ENCODE measurements around the gene MYL9. TPM values are rescaled to one million over a fixed set of nuclear protein-coding genes. Genes with fewer than 3 reads are reported as not detected.

The MYL9 gene
- polyA plus RNA-seq, 1 donor (not counting 4 experiments of a cell fraction or from before 2014, with no cell fraction given): 1.7 TPM

DNA sequence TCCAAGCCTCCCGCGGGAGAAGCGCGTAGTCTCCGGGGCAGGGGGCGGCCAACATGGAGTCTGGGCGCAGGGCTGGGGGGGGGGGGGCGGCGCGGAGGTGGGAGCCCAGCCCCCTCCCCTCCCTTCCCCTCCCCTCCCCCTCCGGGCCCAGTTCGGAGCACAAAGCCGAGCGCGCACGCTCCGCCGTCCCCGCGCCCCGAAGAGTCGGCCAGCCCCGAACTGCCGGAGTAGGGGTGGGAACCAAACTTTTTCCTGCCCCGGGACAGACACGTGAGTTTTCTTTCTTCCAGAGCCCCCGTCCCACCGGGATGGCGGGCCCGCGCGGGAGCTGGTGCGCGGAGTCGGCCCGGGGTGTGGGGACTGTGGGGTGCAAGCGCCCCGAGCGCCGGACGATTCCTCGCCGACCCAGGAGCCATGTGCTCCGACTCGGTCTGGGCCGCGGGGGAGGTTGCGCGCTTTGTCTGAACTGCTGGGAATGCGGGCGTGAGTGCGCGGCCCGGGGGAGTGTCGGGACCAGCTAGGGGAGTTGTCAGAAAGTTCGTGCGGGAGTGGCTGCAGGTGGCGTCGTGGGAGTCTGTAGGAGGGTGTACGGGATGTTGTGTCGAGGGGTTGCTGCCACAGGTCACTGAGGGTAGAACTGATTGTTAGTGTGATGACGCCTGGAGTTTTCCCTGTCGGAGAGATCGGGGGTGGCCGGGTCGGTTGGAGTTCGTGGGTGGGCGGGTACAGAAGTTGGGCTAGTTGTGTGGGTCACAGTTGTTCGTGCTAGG is 33.2 kb downstream of the MYL9 start:
- H3K9me1 ChIP-seq (ENCODE audit: control insufficient read depth, extremely low read depth, insufficient read depth, low read length): no peaks in the 10 kb centered on the region
- peaks cover 0 to 3% of the 10 kb centered on the region in 2 experiments for H3K36me3 ChIP-seq (ENCODE audit: control insufficient read depth in 2 of 2, extremely low read depth in 1 of 2, insufficient read depth in 2 of 2, low read length in 2 of 2)
- dilution Hi-C loops (cut with MboI; ENCODE audit: extremely low pct_ligation_motif_present, low sequenced_read_pairs): no loop called here
- DNase-seq (ENCODE audit: low read depth, low spot score) (no peak), FAIRE-seq (no peak)
- TF ChIP-seq, protein P1, sequence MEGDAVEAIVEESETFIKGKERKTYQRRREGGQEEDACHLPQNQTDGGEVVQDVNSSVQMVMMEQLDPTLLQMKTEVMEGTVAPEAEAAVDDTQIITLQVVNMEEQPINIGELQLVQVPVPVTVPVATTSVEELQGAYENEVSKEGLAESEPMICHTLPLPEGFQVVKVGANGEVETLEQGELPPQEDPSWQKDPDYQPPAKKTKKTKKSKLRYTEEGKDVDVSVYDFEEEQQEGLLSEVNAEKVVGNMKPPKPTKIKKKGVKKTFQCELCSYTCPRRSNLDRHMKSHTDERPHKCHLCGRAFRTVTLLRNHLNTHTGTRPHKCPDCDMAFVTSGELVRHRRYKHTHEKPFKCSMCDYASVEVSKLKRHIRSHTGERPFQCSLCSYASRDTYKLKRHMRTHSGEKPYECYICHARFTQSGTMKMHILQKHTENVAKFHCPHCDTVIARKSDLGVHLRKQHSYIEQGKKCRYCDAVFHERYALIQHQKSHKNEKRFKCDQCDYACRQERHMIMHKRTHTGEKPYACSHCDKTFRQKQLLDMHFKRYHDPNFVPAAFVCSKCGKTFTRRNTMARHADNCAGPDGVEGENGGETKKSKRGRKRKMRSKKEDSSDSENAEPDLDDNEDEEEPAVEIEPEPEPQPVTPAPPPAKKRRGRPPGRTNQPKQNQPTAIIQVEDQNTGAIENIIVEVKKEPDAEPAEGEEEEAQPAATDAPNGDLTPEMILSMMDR (optimal IDR thresholded peaks at IDR 0.05 in 1 of 3, IDR thresholded peaks at IDR 0.05 in 1 of 3, conservative IDR thresholded peaks at IDR 0.05 in 1 of 3; ENCODE audit: extremely low read depth in 1 of 3, insufficient read depth in 2 of 3, low read length in 3 of 3): peak in 1 of 3 experiments; percentile 15
- TF ChIP-seq EZH2 (IDR thresholded peaks at IDR 0.05; ENCODE audit: low read length): no peak
- peak overlapping the region; percentile 72 for H2AFZ ChIP-seq (ENCODE audit: control insufficient read depth, low read length)
- H3K4me3 ChIP-seq (ENCODE audit: control insufficient read depth in 2 of 3, extremely low read depth in 1 of 3, insufficient read depth in 2 of 3, low read depth in 1 of 3, low read length in 3 of 3): peak overlapping the region; percentile 56 to 77 (median 67)
- peak overlapping the region; percentile 58 for H3K27ac ChIP-seq (ENCODE audit: control insufficient read depth, insufficient read depth, low read length)
- H3K79me2 ChIP-seq (ENCODE audit: control insufficient read depth, insufficient read depth, low read length): peaks cover 16% of the 10 kb centered on the region
- peak overlapping the region; percentile 86 for H3K9ac ChIP-seq (ENCODE audit: control insufficient read depth, extremely low read depth, insufficient read depth, low read length)
- H3K9me3 ChIP-seq (ENCODE audit: control insufficient read depth, low read depth, low read length): no peaks in the 10 kb centered on the region
- H3K4me2 ChIP-seq (ENCODE audit: control insufficient read depth, extremely low read depth, insufficient read depth, low read depth, low read length): peak overlapping the region; percentile 91
- H3K4me1 ChIP-seq (ENCODE audit: control insufficient read depth, extremely low read depth, insufficient read depth, low read length): peaks cover 26% of the 10 kb centered on the region
- no peaks in the 10 kb centered on the region for H3K27me3 ChIP-seq (ENCODE audit: control insufficient read depth, extremely low read depth, insufficient read depth, low read length)
- no peaks in the 10 kb centered on the region for H4K20me1 ChIP-seq (ENCODE audit: control insufficient read depth, extremely low read depth, insufficient read depth, low read length)

DNA sequence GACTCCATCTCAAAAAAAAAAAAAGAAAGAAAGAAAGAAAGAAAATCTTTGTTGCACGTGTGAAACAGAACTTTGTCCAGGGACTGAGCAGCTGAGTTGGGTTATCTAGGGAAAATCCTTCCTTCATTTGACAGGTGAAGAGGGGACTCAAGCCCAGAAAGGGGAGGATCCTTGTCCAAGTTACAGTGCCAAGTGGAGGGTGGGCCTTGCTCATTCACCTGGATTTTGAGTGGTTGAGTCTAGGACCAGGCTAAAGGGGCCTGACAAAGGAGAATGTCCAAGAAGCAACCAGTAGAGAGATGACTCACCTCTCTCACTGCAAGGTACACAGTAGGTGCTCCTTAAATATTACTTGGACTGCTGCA is 34.7 kb downstream of the MYL9 start:
- H3K9me1 ChIP-seq (ENCODE audit: control insufficient read depth, extremely low read depth, insufficient read depth, low read length): no peaks in the 10 kb centered on the region
- no peak for DNase-seq (ENCODE audit: low read depth, low spot score)
- H3K36me3 ChIP-seq (ENCODE audit: control insufficient read depth in 2 of 2, extremely low read depth in 1 of 2, insufficient read depth in 2 of 2, low read length in 2 of 2): peaks cover 0 to 8% of the 10 kb centered on the region in 2 experiments
- FAIRE-seq: no peak
- no peak overlapping the region for H3K4me3 ChIP-seq (ENCODE audit: control insufficient read depth in 2 of 3, extremely low read depth in 1 of 3, insufficient read depth in 2 of 3, low read depth in 1 of 3, low read length in 3 of 3)
- peaks cover 20% of the 10 kb centered on the region for H3K4me1 ChIP-seq (ENCODE audit: control insufficient read depth, extremely low read depth, insufficient read depth, low read length)
- peaks cover 16% of the 10 kb centered on the region for H3K79me2 ChIP-seq (ENCODE audit: control insufficient read depth, insufficient read depth, low read length)
- no peaks in the 10 kb centered on the region for H3K9me3 ChIP-seq (ENCODE audit: control insufficient read depth, low read depth, low read length)
- H3K27ac ChIP-seq (ENCODE audit: control insufficient read depth, insufficient read depth, low read length): no peak overlapping the region
- H3K4me2 ChIP-seq (ENCODE audit: control insufficient read depth, extremely low read depth, insufficient read depth, low read depth, low read length): no peak overlapping the region
- no peaks in the 10 kb centered on the region for H3K27me3 ChIP-seq (ENCODE audit: control insufficient read depth, extremely low read depth, insufficient read depth, low read length)
- no peak for TF ChIP-seq EZH2 (IDR thresholded peaks at IDR 0.05; ENCODE audit: low read length)
- TF ChIP-seq, protein P1 (optimal IDR thresholded peaks at IDR 0.05 in 1 of 3, IDR thresholded peaks at IDR 0.05 in 1 of 3, conservative IDR thresholded peaks at IDR 0.05 in 1 of 3; ENCODE audit: extremely low read depth in 1 of 3, insufficient read depth in 2 of 3, low read length in 3 of 3): no peak
- no peaks in the 10 kb centered on the region for H4K20me1 ChIP-seq (ENCODE audit: control insufficient read depth, extremely low read depth, insufficient read depth, low read length)
- dilution Hi-C loops (cut with MboI; ENCODE audit: extremely low pct_ligation_motif_present, low sequenced_read_pairs): no loop called here
- no peak overlapping the region for H2AFZ ChIP-seq (ENCODE audit: control insufficient read depth, low read length)
- H3K9ac ChIP-seq (ENCODE audit: control insufficient read depth, extremely low read depth, insufficient read depth, low read length): no peak overlapping the region

All from keratinocyte (primary cell).